CD4-positive, alpha-beta T cell treated with Interleukin-2 at 100 ng/mL for 4 hours (primary cell): ENCODE results near the gene CRELD2.

Experiments
- DNase-seq: peaks from one replicate; pipeline ENCODE4 v3.0.0-alpha.2; 2020; ENCODE audit warnings: low spot score

Gene CRELD2

DNA sequence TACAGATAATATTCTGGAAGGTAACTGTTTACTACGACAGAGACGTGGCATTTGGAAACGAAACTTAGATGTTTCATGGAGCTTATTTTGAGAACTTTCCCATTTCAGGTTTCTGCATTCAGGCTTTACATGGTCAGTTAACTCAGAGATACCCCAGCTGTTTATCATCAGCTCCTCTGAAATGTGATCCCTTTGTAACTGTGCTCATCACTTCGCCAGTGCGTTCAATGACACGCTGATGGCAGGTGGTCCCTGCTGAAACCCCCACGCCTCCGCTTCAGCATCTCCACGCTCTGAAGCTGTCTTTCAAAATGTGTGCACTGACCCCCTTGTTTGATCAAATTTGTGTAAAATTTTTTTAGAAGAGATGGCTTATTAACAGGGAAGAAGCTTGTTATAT, 30.7 kb upstream of the CRELD2 start:
- DNase-seq = no peak

DNA sequence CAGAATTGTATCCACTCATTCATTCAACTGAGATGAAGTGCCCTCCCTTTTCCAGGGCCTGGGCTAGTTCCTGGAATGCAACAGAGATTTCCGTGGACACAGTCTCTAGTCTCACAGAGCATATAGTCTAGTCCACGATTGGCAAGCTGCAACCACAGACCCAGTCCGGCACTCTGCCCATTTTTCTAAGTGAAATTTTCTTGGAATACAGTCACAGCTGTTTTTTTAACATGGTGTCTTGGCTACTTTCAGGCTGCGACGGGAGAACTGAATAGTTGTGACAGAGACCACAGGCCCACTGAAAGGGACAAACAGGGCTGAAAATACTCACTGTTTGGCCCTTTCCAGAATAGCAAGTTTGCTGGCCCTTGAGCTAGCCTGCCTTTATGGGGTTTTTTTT, 29.4 kb upstream of the CRELD2 start:
- DNase-seq = no peak

DNA sequence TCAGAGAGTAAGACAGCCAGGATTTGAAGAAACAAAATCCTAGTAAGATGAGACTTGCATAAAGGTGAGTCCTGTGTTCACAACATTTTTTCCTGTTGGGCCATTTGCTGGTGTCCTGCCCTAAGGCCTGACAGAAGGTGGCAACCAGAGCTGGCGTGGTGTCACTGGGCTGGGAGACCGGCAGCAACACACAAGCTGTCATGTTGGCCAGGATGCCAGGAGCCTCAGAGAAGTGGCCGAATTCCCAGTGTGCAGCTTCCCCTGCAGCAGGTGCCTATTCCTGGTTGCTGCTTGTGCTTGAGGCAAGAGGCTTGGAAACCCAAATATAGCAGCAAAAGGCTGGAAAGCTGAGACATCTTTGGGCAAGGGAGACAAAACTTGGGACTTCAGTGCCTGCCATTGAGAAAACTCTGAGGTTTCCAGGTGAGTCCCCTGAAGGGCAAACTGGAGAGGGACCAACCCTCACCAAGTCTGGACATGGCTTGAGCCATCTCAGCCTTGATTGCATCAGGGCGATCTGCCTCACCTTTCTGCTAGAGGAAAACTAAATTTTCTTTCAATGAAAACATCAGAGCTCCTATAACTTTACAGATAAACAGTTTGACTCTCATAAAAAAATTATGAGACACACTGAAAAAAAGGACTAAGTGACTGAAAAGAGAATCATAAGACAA, 26.1 kb upstream of the CRELD2 start:
- DNase-seq = no peak

DNA sequence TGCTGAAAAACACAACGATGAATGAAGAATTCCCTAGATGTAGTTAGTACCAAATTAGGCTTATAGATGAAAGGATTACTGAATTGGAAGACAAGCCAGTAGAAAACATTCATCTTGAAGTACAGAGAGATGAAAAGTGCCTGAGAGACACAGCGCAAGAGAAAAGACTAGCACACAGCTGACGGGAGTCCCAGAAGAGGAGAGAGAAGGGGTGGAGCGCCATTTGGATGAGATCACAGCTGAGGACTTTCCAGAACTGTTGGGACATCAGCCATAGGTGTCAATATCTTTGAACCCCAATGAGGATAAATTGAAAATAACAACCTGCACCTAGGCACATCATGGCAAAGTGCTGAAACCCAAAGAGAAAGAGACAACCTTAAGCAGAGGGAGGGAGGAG, 25.4 kb upstream of the CRELD2 start:
- no peak for DNase-seq

DNA sequence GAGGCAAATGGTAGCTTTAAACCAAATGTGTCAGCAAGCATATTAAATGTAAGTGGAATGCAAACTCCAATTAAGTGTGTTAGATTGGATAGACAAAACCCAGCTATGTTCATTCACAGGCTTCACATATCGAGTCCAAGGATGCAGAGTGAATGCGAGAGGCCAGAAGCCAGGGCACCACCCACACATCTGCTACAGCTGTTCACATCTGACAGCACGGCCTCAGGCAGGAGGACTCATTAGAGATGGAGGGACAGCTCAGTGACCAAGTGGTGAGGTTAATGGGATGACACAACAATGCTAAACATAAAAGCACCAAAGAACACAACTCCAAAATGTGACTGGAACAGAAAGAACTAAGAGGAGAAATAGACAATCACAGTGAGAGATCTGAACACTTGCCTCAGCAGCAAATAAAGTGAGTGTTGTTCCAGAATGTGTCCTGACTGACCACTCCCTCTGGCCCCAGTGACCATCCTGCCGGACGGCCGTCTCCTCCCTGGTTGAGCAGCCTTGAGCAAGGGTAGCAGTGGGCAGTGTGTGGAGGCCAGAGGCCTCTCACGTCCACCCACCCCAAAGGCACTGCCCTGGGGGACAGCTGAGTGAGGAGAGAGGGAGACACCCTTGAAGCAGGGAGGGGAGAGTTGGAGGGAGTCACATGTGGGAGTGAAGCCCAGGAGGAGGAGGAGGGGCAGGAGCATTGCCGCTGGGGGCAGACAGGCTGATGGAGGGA, 23.9 kb upstream of the CRELD2 start:
- no peak for DNase-seq

DNA sequence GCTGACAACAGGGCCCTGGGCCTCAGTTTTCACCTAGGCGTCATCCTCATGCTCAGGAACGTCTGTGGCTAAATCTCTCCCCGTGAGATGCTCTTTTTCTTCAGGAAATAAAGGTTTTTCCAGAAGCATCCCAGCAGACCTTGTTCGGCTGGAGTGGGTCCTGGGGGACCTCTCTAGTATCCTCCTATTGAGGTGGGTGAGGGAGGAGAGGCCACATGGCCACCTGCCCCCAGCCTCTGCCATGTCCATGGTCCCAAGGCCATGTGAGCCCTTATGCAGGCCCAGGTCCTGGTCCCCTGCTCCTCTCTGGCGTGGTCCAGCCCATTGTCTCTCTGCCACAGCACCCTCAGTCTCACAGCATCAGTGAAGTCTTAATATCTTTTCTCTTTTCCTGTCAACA, 22.2 kb upstream of the CRELD2 start:
- no peak for DNase-seq

DNA sequence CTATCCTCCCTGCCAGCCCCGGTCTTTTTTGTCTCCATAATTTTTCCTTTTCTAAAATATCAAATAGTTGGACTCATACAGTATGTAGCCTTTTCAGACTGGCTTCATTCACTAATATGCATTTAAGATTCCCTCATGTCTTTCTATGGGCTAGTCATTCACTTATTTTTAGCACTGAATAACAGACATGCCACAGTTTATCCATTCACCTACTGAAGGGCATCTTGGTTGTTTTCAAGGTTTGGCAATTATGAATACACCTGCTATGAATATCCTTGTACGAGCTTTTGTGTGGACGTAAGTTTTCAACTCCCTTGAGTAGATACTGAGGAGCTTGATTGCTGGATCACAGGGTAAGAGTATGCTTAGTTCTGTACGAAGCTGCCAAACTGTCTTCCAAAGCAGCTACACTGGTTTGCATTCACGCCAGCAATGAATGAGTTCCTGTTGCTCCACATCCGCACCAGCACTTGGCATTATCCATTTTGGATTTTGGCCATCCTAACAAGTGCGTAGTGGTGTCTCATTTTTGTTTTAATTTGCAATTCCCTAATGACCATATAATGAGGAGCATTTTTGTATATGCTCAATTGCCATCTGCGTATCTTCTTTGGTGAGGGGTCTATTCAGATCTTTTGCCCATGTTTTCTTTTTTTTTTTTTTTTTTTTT, 21.3 kb upstream of the CRELD2 start:
- DNase-seq = no peak

DNA sequence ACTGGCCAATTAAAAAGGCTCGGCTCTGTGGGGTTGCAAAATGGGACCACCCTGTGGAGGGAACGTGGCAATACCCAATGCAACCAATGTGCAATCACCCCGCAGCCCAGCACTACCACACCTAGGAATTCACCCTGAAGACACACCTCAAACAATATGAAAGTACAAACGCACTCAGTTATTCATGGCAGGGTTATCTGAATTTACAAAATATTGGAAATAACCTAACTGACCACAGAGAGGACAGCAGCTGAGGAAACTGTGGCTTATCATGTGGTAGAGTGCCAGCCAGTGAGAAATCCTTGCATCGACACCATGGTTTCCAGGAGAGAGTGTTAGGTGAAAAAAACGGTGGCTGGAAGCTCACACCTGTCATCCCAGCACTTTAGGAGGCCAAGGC, 18.9 kb upstream of the CRELD2 start:
- DNase-seq = no peak

DNA sequence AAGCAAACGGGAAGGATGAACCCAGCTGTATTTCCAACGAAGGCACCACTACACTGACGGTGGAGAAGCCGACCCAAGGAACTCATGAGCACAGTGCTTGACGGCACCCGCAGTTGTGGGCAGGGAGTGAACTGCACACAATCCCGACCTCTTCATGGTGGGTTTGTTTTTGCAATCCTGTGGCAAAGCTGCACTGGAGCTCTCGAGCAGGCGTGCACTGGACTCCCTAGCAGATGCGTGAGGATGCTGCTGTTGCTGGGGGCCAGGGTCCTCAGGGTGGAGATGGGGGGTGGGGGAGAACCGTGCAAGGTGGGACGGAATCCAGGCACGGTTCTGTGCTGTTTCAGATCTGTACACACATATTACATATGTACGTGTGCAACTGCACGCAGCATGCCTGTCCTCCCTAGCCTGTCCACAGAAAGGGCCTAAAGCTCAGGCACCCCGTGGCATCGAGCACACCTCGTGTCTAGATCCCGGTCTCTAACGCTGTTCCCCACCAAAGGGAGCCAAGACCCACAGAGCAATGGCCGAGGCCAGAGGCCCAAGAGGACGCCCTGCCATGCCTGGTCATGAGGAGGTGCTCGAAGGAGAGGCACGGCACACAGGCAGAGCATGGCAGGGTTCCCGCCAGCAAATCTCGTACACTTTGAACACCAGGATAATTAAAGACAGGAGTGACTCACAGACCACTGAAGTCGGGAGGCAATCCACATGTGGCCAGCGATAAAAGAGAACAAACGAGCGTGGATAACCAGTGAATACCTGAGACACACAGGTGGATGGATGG, 17.8 kb upstream of the CRELD2 start:
- DNase-seq = no peak

DNA sequence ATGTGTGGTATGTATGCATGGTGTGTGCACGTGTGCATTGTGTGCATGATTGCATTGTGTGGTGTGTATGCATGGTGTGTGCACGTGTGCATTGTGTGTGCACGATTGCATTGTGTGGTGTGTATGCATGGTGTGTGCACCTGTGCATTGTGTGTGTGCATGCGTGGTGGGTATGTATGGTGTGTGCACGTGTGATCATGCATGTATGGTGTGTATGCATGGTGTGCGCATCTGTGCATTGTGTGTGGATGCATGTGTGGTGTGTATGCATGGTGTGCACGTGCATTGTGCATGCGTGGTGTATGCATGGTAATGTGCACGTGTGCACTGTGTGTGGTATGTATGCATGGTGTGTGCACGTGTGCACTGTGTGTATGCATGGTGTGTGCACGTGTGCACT, 17.0 kb upstream of the CRELD2 start:
- DNase-seq = no peak

DNA sequence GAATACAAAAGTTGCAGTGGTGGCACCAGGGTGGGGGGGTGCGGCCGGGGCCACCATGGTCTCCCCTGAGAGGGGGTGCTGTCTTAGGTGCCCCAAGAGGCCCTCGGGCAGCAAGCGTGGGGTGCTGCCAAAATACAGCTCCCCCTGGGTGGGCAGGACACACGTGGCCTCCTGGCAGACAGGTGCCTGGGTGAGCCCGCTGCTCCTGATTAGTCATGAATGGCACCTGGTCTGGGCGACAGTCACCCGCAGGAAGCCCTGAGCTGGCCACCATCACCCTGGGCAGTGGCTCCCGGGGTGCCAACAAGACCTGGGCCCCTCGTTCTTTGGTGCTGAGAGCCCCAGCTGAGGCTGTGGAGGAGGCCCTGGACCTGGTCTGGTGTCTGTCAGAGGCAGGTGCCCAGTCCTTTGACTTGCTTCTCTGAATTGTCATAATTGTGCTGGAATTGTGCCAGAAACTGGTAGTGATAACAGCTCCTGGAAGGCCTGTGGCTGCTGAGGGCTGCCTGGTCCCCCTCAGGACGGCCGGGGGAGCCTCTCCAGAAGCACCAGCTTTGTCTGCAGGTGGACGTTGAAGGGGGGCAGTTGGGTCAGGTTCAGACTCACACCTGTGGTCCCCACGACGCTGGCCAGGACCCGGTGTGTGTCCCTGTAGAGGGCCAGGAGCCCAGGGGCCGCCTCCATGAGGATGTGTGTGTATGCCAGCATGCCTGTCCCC, 15.0 kb upstream of the CRELD2 start:
- DNase-seq = no peak

DNA sequence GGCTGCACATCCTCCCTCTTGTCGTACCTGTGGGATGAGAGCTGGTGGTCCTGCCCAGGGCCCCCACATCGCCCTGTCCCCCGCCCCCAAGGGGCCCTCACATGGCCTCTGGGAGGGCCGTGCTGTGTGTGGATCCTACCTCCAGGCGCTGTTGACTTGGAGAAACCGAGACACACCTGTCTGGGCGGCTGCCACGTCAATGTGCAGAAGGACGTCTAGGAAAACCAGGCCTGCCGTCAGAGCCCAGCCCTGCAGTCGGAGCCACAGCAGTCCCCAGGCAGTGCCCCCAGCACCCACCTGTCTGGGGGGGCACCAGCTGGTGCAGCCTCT, 14.4 kb upstream of the CRELD2 start:
- DNase-seq = no peak

DNA sequence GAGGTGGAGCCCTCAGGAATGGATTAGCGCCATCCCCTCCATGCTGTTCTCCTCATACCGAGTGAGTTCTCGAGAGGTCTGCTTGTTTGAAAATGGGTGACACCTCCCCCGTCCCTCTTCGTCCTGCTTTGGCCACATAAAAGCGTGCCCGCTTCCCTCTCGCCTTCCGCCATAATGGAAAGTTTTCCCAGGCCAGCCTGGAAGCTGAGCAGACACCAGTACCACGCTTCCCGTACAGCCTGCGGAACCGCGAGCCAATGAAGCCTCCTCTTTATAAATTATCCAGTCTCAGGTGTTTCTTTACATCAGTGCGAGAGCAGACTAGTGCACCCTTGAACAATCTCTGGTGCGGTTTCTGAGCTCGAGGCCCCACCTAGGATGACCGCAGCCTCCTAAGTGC, 13.0 kb upstream of the CRELD2 start:
- no peak for DNase-seq

DNA sequence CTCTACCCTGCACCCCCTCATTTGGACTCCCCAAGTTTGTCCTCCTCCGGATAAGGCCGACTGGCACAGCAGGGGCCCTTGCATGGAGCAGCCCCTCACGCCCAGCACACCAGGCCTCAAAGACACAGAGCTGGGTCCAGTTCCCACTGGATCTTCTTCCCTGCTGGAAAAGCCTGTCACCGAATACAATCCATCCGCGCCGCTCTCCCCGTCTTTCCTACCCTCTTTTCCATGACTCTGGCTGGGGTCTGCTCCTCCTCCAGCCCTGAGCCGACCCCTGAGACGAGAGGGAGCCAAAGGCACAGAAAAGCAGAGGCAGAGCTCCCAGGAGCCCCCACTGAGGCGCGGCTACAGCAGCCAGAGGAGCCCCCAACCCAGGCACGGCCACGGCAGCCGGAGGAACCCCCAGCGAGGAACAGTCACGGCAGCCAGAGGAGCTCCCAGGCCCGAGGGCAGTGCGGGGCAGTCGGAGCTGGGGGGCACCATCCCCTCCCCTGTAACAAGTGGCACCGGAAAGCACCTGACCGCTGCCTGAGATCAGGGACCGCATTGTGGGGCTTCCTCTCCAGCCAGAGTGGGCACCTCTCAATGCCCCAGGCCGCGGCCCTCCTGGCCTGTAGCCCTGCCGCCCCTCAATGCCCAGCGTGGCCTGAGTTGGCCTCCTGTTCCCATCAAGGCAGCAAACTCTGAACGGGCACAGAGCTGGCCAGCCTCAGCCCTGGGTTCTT, 12.2 kb upstream of the CRELD2 start:
- DNase-seq = no peak

DNA sequence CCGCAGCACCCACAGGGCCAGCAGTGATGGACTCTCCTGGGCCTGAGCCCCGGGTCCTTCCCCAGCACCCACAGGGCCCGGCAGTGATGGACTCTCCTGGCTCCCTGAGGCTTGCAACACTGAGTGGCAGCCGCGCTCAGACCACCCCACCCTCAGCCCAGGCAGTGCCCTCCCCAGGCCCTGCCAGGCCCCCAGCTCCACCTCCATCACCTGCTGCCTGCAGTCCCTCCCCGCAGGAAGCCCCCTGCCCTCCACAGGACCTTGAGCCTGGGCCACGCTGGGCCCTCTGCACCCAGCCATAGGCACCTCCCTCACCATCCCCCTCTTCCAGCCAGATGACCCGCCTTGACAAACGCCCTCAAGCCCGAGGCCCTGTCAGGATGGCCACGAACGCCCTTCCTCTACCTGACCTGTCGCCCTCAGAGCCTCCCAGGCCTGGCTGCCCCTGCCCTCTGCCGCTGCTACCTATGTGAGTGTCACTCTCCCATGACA, 11.6 kb upstream of the CRELD2 start:
- no peak for DNase-seq

DNA sequence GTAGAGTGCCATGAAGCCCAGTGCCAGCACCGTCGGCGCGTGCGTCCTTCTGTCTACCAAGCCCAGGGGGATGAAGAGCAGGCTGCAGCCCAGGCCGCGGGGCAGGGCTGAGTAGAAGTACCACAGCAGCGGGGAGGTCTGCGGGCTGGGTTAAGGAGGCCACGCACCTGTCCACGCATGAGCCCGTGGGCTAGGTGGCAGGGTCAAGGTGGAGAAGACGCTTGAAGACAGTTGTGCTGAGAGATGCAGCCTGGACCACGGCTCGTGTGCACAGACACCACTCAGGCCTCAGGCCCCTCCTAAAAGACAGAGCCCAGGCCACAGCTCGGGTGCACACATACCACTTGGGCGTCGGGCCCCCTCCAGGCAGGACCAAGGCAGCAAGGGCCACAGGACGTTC, 10.6 kb upstream of the CRELD2 start:
- no peak for DNase-seq

DNA sequence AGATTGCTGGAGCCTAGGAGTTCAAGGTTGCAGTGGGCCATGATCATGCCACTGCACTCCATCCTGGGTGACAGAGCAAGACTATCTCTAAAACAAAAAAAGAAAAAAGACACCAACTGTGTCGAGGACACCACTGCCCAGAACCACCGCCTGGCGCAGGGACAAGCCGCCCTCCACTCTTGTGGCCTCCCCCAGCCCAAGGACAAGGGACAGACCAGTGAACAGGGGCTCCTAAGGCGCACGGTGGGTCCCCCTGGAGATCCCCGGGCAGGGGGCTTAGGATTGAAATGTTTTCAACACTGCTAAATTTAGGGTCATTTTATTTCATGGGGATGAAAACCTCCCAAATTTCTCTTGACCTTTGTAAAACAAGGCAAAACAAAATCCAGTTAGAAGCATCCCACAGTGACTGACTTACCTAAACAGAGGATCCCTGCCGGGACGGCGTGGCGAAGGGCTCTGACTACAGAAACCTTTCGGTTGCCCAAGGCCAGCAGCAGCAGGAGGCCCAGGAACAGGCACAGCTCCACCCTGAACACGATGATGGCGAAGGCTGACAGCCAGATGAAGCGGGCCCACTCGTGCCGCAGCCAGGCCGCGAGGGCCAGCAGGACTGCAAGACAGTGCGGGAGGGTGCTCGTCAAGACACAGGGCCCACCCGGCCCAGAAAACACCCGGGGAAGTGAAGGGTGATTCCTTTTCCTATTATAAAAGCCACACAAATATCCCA, 8.8 kb upstream of the CRELD2 start:
- DNase-seq = no peak

DNA sequence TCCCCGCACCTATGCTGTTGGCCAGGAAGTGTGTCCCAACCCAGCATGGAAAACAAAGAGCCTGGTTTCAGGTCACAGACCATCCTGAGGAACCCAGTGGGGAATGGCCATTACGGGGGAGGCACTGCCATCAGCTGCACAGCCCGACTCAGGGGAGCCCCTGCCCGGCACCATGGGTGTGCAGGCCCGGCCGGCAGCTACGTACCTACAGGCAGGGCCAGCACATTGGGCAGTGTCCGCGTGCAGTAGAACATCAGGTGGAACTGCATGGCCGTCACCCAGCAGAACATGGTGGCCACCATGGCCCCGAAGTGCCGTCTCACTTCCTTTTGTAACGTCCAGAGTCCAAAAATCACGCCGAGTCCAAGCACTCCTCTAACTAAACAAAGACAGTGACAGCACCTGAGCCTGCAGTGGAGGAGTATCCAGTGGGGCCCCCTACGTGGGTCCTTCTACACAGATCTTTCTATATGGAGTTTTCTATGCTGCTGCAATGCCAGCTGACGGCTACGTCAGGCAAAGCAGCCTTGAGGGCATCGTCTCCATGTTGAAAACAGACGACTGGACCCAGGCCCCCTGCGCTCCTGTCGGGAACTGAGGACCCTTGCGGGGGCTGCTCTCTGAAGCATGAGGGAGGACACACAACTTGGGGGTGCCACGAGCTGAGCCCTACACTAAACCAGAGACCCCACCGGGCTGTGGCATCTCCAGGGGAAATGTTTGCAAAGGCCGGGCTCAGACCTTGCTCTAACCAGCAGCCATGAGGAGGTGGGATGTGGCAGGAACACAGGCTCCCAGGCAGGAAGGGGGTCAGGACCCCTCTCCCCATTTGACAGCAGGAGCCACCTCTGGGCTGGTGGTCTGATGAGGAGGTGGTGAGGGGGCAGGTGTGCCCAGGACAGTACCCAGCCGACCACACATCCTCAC, 7.9 kb upstream of the CRELD2 start:
- DNase-seq = no peak

DNA sequence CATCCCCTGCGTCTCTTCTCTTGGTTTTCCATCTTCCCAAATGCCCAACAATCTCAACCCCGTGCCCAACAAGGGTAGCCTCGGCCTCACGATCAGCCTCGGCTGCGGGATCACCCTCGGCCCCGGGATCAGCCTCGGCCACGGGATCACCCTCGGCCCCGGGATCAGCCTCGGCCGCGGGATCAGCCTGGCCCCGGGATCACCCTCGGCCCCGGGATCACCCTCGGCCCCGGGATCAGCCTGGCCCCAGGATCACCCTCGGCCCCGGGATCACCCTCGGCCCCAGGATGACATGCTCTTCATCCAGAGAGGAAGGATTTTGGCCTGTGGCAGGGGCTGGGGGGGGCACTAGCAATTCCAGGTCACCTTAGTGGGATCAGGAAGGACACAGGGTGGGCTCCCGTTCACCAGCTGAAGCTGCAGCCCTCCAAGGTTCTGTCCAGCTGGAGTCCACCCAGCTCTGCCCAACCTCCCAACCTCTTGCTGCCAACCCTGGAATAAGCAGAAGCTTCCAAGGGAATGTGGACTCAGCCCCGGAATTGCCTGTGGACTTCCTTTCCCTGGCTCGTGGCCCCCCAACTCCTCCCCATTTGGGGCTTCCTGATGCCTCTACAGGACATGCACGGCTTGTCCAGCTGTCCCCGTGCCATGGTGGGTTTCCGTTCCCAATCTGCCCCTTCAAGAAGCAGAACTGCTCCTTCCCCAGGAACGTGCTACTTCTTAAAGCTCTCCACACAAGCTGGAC, 6.4 kb upstream of the CRELD2 start:
- no peak for DNase-seq
